ENCODE data around the gene LRRC26. TPM values are rescaled to one million over a fixed set of nuclear protein-coding genes. Genes with fewer than 3 reads are reported as not detected.

Gene LRRC26
- total RNA-seq, 1 donor, result not detected

- H3K4me3 ChIP-seq (ENCODE audit: low read depth, low read length), result no peak overlapping the region
- DNase-seq (ENCODE audit: low read depth), result no peak
- TF ChIP-seq CTCF (IDR thresholded peaks at IDR 0.05; ENCODE audit: insufficient read depth, low read depth, low read length), result no peak
Observed at GRCh38 chr9:137192448-137192780, 22.6 kb upstream of the LRRC26 start.

- no peak for DNase-seq (ENCODE audit: low read depth)
Observed at GRCh38 chr9:137191691-137192447, 22.0 kb upstream of the LRRC26 start.

GRCh38 chr9:137191245-137191644 is 21.4 kb upstream of the LRRC26 start:
- TF ChIP-seq CTCF (IDR thresholded peaks at IDR 0.05; ENCODE audit: insufficient read depth, low read depth, low read length), result no peak
- no peak for DNase-seq (ENCODE audit: low read depth)
- H3K4me3 ChIP-seq (ENCODE audit: low read depth, low read length), result no peak overlapping the region

More at GRCh38 chr9:137191691-137192447, 22.0 kb upstream of the LRRC26 start:
- TF ChIP-seq CTCF (IDR thresholded peaks at IDR 0.05; ENCODE audit: insufficient read depth, low read depth, low read length), result no peak
- no peak overlapping the region for H3K4me3 ChIP-seq (ENCODE audit: low read depth, low read length)

GRCh38 chr9:137190315-137190856 is 20.5 kb upstream of the LRRC26 start:
- no peak for DNase-seq (ENCODE audit: low read depth)
- H3K4me3 ChIP-seq (ENCODE audit: low read depth, low read length), result no peak overlapping the region
- TF ChIP-seq CTCF (IDR thresholded peaks at IDR 0.05; ENCODE audit: insufficient read depth, low read depth, low read length), result no peak

GRCh38 chr9:137189297-137190295 is 19.7 kb upstream of the LRRC26 start:
- no peak for DNase-seq (ENCODE audit: low read depth)
- TF ChIP-seq CTCF (IDR thresholded peaks at IDR 0.05; ENCODE audit: insufficient read depth, low read depth, low read length), result no peak
- H3K4me3 ChIP-seq (ENCODE audit: low read depth, low read length), result peak overlapping the region; percentile 88

- peak; percentile 94 for DNase-seq (ENCODE audit: low read depth)
- peak within 1 kb of the TSS; percentile 88 for H3K4me3 ChIP-seq (ENCODE audit: low read depth, low read length)
- TF ChIP-seq CTCF (IDR thresholded peaks at IDR 0.05; ENCODE audit: insufficient read depth, low read depth, low read length), result peak; percentile 47
Observed at GRCh38 chr9:137188490-137189296, 18.8 kb upstream of the LRRC26 start, which contains the start of the genes ANAPC2 and SSNA1. TSS of gene ANAPC2 (minus strand) at chr9:137188560. CDS start at chr9:137188532, 28 bp downstream. TSS of gene SSNA1 (plus strand) at chr9:137188676. CDS start at chr9:137188727, 51 bp downstream.

All from fibroblast of villous mesenchyme (primary cell).